NCI-H128 (cell line): Measurements from ENCODE around the gene OBSCN.

Experiments
- DNase-seq: peaks from one replicate; lab custom pipeline; 2025; ENCODE audit not compliant: unreplicated experiment; lab: John Stamatoyannopoulos, UW

The OBSCN gene

DNA sequence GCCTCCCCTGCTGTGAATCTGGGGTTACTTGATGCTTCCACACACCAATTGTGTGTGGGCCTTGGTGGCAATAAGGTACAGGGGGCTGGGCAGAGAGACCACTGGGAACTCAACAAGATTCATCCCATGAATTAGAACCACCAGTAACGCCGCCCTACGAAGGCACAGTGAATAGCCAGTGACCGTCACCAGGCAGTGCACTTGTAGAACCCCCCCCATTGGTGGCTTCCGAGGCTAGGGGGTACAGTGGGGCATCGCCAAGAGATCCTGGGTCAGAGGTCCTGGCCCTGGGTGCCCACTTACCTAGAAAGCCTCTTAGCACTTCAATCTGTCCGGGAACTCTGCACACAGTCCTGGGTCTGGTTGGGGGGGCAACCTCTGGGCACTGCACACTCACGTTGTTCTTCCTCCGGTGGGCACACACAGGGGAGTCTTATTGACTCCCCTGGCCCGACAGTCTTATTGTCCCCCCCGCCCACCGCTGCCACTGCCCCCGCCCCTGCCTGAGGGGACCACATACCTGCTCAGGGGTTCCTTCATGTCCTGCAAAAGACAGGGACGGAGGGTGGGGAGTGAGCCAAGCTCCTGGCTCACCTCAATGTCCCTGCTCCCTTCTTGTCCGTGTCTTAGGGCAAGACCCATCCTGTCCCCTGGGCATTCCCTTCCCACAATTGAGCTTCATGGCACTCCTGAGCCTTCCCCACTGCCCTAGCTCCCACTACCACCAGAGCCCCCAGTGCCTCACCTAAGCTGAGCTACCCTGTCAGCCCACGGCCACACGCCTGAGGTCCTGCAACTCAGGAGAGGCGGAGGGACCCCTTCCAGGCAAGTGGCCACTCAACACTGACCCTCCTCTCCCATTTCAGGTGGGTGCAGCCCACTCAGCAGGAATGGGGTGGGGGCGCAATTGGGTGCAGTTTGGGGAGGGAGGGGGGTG lies 201.3 kb downstream of the OBSCN start:
- no peak for DNase-seq

DNA sequence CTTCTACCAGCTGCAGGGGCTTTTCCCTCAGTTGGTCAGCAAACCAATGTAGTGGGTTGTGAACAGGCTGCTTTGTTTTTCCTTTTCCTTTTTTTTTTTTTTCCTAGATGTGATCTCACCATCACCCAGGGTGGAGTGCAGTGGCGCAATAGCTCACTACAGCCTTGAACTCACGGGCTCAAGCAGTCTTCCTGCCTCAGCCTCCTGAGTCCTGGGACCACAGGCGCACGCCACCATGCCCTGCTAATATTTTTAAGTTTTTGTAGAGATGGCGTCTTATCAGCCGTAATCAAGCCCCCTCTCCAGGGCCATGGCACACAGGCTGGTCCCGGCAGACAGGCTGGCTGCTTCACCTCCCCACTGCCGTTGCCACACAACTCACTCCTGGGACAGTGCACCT lies 202.2 kb downstream of the OBSCN start:
- DNase-seq = no peak

DNA sequence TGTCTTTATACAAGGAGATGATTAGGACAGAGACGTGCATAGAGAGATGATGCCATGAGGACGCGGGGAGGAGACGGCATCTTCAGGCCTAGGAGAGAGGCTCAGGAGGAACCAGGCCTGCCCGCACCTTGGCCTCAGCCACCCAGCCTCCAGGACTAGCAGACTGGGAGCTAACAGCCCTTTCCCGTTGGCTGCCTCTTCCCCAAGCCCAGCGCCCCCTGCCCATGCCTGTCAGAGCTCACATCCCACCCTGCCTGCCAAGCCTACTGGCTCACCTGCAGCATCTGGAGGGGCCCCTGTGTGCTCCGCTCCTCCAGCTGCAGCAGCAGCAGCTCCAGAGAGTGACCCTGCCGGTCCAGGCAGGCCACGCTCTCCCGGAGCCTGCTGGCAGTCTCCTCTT lies 202.8 kb downstream of the OBSCN start:
- no peak for DNase-seq

DNA sequence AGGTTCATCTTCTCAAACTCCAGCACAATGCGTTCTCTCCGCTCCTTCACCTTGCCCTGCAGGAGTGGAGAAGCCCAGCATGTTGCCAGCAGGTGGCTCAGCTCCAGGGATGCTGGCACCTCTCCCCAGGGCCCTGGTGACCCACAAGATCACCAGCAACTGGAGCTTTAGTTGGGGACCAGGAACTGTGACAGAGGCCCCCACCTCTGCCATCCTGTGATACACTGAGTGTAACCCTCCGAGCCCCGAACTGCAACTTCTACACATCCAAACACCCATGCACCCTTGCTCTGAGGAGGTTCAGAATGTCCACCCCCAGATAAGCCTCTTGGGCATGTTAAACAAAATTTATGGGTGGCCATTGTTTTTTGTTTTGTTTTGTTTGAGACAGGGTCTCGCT lies 203.3 kb downstream of the OBSCN start:
- no peak for DNase-seq

DNA sequence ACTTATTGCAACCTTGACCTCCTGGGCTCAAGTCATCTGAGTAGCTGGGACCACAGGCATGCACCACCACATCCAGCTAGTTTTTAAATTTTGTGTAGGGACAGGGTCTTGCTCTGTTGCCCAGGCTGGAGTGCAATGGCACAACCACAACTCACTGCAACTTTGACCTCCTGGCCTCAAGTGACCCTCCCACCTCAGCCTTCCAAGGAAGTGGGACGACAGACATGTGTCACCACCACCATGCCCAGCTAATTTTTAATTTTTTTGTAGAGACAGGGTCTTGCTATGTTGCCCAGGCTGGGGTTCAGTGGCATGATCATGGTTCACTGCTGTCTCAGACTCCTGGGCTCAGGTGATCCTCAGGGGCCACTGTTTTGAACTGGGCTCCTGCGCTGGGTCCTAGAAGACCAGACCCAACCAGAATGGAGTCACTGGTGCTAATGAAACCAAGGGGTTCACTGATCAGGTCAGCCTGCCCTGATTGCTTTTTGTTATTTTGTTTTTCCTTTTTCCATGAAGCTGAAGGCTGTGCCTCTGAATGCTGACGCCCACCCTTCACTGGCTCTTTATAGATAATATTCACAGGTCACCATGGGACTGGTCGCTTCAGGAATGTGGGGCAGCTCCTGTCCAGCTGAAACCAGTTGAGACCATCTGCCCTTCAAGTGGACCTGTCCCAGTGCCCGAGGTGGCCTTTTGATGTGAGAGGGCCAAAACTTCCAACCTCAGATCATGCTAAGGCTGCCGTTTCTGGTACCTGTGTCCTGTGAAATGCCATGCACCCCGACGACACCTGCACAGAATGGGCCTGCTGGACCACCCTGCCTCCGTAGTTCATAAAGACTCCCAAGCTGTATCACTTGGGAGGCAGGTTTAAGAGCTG lies 203.9 kb downstream of the OBSCN start:
- DNase-seq = no peak

DNA sequence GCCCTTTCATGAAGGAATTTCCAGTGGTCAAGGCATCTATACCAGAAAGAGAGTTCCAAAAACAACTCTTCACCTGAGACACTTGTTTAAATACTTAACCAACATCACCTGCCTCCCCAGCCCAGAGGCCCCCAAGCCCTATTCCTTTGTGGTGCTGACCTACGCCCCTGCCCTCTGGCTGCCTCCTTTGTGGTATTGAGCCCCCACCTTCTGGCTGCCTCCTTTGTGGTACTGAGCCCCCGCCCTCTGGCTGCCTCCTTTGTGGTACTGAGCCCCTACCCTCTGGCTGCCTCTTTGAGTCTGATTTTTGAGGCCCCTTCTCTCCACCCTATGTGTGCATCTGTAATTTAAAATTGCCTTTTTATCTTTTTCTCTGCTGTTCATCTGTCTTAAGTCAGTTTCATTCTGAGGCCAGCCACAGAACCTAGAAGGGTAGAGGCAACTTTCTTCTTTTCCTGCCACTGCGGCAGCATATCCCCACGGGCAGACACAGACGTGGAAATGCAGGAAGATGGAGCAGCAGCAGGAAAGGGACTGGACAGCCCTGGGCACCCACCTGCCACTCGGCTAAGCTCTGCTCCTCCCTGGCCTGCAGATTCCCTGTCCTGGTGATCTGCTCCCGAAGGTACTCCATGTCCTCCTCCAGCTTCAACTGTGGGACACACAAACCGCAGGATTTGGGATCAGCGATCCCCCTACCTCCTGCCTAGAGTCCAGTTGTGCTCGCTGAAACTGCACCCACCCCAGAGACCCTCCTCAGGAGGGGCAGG lies 205.6 kb downstream of the OBSCN start:
- DNase-seq = no peak

DNA sequence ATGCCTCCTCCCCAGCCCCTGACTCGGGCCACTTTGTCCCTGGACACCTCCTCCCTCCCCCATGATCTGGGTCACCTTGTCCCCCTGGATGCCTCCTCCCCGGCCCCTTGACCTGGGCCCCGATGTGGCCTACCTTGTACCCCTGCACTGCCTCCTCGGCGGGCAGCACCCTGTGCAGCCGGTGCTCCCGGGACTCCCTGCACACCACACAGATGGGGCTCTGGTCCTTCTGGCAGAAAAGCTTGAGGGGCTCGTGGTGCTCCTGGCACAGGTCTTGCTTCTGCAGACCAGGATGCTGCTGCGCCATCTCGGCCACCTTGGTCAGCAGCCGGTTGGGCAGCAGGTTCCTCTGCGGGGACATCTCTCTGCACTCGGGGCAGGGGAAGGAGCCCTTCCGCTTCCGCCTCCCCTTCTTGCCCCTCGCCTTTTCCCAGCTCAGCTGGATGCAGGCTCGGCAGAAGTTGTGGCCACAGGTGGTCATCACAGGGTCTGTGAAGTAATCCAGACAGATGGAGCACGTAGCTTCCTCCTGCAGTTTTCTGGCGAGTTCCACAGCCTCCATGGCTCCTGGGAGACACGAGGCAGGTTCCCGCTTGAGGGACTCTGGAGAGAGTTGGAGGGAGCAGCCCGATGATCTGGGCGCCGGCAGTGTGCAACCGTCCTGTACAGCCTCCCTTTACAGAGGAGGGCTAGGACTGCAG lies 206.8 kb downstream of the OBSCN start:
- no peak for DNase-seq

DNA sequence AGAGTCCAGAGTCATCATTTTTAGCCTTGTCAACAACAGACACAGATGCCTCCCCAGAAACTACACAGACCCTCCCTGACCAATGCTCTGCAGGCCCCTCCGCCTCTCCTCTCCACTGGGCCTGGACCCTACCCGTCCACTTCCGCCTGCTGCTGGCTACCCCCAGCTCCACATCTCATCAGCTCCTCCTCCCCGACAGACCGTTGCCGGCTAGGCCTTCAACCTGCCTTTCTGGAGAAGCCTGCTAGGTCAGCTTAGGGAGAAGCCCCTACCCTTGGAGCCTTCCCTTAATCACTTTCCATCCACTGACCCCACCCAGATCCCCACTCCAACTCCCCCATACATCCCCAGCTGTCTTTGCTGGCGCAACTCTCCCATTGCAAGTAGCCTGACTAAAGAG lies 207.4 kb downstream of the OBSCN start:
- no peak for DNase-seq

DNA sequence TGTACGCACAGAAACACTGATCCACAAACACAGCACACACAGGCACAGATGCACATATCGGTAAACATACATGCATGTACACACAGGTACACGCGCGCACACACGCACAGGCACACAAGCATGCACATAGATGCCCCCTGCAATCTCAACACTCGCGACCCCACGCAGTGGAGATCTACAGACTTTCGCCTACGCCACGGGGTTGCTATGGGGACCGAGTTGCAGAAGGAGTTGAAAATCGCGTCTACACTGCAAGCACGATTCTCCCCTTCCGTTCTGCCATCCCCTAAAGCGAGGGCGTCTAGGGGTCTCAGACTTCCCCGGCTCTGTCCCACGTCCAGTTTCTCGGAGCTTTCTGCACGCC lies 208.0 kb downstream of the OBSCN start:
- no peak for DNase-seq

DNA sequence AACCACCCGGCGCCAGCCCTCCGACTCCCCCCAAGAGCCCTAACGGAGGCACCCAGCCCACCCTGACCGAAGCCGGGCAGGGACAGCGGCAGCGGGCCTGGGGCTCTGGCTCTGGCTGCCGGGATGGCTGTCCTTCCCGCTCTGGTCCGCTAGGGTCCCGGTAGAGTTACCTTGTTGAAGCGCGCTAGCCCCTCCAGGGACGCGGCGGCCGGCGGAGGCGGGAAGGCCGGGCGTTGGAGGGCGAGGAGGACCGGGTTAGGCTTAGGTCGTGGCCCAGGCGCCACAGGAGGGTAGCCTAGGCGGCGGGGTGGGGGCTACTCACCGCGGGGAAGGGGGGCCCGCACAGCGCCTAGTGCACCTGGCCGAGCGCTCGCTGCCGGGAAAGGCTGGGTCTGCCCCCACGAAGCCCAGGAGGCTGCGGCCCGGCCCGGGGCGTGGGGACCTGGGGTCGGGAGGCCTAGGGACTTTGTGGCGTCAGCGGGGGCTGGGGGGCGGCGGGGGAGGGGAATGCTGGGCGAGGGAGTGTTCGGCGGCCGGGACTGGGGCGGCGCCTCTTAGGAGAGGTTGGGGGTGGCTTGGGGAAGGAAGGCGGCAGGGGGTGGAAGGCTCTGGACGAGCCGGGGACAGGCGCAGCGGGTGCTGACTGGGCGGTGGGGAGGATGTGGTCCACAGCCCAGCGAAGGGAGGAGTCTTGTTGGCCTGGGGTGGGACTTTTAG lies 208.5 kb downstream of the OBSCN start, which contains the start of gene TRIM17:
TSS of gene TRIM17 (minus strand) at position 645 of the 717 bp plus-strand sequence. CDS start 1,789 bp downstream, outside the sequence.
- DNase-seq = no peak

DNA sequence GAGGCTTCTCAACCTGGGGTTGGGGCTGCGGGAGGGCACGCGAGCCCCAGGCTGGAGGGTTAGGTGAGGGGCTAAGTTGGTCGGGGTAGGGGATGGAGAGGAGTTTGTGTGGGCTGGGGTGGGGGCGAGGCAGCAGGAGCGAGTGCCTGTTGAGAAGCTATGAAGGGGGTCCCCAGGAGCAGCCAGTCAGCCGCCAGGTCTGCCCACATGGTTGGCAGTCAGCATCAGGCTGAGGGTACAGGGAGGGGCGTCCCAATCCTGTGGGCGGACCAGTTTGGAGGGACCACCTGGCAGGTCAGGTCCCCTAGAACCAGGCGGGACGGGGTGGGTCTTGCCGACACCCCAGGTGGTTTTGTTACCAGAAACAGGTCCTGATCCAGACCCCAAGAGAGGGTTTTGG lies 209.2 kb downstream of the OBSCN start:
- no peak for DNase-seq

DNA sequence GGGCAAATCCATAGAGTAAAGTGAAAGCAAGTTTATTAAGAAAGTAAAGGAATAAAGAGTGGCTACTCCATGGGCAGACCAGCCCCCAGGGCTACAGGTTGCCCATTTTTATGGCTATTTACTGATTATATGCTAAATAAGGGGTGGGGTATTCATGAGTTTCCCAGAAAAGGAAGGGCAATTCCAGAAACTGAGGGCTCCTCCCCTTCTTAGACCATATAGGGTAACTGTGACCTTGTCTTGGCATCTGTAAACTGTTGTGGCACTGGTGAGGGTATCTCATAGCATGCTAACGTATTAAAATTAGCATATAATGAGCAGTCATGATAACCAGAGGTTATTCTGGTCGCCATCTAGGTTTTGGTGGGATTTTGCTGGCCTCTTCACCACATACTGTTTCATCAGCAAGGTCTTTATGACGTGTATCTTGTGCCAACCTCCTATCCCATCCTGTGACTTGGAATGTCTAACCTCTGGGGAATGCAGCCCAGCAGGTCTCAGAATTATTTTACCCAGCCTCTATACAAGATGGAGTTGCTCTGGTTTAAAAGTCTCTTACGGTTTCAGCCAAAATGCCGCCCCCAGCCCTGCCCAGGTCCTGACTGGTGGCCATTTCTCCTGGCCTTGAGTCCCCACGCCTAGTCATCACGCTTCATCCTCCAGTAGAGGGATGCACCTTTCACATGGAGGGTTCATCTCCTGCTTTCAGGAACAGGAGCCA lies 209.8 kb downstream of the OBSCN start:
- no peak for DNase-seq

DNA sequence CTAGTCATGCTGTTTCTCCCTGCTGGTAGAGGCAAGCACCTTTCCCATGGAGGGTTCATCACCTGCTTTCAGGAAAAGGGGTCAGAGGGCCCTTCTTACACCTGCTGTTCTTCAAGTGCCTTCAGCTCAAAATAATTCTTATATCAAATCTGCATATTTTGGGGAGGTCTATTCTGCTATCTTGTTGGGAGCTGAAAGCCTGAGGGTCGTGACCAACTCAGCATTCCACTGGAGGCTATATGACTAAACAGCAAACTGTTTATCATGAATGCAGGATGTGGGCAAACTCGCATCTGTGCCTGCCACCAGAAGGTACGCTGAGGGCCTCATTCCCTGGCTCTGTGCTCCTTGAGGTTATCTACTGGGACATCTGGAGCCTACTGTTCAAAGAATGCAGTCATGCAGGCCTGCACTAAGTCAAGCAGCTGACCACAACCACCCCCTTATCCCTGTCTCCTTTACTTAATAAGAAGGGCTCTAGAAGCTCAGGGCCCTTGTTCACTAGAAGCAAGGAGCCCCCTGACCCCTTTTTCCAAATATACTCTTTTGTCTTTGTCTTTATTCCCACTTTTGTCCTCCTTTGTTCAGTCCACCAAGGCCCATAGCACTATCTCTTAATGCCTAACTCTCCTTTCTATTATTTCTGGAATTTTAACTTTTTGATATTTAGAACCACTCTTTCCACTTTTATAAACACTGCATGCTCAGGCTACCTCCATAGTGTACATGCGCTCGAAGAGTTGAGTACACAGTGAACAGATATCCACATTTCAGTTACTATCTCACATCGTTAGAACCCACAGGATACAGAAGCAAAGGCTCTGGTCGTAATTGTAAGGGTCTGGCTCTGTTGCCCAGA lies 213.4 kb downstream of the OBSCN start:
- DNase-seq = no peak

DNA sequence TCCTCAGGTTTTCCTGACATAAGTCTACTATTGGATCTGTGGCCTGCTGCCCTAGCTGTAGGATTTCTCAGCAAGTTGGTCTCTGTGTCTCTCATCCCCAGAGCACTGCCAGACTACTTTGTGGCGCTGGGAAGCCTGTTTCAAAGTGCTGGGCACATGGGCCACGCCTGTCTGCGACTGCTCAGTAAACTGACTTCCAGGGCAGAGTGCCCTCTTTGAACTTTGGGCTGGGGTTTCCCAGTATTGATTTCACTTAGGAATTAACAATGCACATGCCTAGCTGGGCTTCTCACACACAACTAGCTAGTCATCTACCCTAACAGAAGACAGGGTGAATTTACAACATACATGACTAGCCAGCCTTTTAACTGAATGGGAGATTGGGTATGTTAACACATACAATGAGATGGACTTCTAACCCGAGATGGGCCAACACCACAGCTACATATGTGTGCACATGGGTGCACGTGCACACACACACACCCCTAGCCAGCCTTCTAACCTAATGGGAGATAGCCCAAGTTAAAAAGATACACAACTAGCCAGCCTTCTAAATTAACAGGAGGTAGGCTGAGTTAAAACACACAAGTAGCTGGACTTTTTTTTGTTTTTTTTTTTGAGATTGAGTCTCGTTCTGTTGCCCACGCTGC lies 215.7 kb downstream of the OBSCN start:
- DNase-seq = no peak

DNA sequence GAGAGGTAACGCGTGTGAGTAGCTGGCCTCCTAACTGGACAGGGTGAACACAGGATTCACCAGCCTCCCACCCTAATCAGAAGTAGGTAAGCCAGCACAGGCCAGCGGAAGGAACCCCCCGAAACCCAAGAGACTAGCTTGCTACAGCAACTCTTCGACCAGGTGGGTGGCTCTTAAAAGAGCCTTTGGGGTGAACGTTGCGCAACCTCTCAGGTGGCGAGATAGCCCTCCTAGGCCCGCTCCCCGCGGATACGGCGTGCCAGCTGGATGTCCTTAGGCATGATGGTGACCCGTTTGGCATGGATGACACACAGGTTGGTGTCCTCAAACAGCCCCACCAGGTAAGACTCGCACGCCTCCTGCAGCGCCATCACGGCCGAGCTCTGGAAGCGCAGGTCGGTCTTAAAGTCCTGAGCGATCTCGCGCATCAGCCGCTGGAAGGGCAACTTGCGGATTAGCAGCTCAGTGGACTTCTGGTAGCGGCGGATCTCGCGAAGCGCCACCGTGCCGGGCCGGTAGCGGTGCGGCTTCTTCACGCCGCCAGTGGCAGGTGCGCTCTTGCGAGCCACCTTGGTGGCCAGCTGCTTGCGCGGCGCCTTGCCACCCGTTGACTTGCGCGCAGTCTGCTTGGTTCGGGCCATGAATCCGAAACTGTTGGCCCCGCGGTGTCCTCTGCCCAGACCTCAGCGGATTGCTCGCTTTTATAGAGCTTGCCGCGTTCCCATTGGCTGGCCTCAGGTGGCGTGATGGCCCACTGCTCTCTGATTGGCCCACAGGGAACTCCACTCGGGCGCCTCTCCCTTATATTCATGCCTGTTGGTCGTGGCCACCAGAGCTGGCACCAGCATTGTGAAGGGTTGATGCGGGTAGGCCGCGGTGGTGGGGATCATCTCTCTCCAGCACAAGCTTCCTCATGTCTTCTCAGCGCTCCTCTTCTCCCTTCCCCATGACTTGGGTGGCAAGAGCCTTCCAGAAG lies 217.1 kb downstream of the OBSCN start:
- no peak for DNase-seq

DNA sequence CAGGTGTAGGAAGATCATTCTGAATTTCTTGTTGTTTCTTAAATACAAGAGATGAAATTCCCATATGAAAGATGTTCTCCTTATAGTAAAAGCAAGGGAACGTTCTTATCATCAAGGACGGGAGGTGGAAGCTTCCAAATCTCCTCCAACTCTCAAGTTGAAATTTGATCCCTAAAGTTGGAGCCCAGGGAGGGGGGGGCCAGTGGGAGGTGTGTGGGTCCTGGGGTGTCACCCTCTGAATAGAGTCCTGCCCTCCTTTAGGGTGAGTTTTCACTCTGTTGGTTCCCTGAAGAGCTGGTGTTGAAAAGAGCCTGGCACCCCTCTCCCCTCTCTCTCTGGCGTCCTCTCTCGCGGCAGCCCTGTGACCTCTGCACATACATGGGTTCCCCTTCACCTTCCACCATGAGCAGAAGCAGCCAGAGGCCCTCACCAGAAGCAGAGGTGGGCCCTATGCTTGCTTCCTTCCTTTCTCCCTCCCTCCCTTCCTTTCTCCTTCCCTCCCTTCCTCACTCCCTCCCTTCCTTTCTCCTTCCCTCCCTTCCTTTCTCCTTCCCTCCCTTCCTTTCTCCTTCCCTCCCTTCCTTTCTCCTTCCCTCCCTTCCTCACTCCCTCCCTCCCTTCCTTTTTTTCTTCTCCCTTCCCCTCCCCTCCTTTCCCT lies 218.8 kb downstream of the OBSCN start:
- no peak for DNase-seq
